HG02970 (cell line): ENCODE results near the gene FNDC3B.
"Not testable (repeated sequence)": the region's sequence is repeated elsewhere in the genome, so short reads cannot be mapped to it uniquely, and the experiment has no call there.

Experiments used
- ATAC-seq: cut with Tn5 transposase; IDR thresholded peaks from one replicate; pipeline ENCODE4 v1.9.1; 2021; ENCODE audit warnings: mild to moderate bottlenecking, moderate library complexity, moderate number of reproducible peaks; ENCODE audit not compliant: unreplicated experiment, low FRiP score

The FNDC3B gene

DNA sequence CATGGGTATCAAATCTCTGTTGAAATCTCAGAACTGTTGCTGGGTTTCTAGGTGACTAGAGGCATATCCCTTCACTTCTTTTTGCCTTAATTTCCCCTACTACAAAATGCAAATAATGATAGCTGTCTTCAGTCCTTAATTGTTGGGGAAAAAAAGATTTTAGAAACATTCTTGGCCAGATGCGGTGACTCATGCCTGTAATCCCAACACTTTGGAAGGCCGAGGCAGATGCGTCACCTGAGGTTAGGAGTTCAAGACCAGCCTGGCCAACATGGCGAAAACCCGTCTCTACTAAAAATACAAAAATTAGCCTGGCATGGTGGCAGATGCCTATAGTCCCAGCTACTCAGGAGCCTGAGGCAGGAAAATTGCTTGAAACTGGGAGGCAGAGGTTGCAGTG lies 329.2 kb downstream of the FNDC3B start:
- ATAC-seq: not testable (repeated sequence)

DNA sequence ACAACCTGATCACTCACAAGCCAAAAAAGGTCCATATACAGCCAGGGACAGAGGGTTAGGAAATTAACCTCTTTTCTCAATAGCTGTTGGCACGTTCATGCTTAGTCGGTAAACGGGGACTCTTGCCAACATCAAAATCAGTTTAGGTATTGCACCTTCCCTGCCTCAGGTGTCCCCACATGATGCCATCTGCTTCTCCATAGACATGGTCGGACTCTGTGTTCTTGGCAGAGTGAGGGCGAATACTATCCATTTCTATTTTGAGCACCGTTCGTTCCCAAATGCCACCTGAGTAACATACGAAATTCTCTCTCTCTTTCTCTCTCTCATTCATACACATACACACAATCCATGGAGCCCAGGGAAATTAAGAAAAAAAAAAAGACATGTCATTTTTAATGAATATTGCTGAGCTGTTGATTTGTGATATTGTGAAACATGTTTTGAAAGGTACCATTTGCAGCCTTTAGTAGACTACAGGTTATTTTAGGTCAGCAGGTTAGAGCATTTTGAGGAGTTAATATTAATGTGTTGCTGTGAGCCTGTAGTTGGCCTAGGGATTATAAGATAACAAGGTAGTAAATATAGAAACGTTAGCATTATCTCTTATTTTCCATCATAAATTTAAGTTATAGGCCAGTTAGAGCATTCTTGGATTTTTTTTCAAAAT lies 330.3 kb downstream of the FNDC3B start:
- ATAC-seq: no peak

DNA sequence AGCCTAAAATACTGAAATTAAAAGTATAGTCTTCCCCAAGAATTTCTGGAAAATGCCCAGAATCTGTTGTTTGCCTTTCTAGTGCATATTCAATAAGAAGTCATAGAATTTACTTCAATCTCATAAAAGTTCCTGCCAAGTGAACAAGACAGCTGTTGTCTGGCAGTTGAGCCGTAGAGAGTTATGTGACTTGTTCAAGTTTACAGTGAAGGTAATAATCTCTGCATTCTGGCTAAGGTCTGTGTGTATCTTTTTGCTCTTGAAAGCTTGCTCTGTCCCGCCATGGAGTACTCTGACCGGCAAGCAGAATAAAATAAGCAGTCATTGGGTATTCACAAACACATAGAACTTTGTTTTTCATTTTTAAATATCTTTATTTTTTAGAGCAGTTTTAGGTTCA lies 331.0 kb downstream of the FNDC3B start:
- ATAC-seq: no peak

DNA sequence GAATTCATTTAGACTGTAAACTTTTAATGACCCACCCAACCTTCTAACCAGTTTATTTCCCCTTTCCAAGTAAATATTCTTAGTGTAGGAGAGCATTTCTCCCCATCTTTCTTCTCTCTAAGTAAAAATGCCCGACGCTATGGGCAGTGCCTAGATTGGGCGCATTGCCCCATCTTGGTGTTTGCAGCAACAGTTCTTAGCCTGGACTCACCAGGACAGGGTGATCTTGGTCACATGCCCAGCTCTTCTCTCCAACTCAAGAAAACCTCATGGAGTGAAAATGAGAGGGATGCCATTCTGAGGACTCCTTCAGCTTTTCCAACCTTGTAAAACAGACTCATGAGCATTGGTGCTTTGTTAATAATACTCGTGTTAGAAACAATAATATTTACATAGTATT lies 332.2 kb downstream of the FNDC3B start:
- no peak for ATAC-seq

DNA sequence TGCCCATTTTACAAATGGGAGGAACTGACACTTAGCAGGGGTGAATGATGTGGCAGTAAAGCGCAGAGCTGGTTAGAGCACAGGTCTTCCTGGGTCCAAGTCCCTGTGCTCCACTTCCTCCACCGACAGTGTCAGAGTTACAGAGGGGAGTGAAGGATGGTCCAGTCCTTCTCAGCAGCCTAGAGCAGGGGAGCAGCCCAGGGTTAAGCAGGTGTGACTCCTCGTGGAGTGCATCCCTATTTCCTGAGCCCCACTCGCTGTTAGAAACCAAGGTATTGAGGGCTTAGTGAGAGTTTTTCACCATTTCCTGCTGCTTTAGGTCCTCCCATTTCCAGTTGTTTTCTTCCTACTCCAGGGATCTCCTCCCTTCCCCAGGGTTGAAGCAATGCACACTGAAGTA lies 333.5 kb downstream of the FNDC3B start:
- ATAC-seq: no peak

DNA sequence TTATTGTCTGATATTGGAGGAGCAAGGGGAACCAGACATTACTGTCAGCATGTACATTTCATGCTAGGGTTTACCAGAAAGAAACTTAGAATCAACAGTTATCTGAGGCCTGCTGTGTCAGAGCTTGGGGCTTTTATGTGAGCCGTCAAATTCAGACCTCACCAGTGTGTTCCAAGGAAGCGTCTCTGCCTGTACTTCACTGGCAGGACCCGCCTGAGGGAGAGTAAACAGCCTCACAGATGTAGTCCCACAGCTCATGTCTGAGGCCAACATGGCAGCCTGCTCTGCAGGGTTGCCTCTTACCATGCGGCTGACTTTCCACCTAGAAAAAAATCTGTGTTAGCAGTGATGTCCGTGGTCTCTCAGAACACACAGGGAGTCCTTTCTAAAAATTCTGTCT lies 334.5 kb downstream of the FNDC3B start:
- ATAC-seq: no peak

DNA sequence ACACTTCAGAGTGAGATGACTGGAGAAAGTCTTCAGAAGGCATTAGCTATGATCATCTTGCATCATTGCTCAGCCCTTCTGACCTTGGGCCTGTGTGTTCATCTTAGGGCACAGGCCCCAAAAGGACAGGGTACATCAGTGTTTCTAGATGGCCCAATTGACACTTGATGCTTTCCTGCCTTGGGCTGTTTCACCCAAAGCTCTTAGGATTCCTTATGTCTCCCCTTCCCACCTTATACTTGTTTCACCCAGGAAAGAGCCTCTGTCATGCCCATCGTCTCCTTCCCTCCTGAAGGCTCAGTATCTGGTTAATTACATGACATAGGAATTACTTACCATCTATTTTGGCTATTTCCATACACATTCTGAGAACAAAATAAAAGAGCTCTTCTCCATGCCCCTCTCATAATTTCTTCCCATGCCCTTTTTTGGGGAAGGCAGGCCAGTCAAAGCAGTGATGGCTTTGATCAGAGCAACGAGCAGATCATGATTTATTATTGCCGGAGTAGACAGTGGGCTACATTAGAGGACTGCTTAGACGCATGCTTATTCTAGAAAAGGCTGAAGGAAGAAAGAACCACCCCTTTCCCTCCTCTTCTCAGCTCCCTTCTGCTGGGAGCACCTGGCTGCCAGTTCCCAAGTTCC lies 335.9 kb downstream of the FNDC3B start:
- ATAC-seq: no peak

DNA sequence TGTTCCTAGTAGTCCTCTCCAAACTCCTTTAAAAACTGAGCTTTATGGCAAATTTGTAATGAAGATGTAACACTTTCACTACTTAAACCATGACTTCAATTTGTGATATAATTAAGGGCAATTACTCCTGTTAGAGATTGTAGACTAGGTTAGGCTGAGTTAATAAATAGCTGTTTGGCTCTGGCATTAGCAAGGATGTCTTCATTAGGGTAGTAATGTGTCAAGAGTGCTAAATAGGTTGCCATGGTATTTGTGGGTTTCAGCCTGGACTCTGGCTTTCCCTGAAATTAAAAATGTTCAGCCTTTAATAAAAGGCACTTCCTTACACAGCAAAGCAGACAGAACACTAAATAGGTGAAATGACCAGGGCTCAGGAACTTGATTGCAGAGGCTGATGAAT lies 337.0 kb downstream of the FNDC3B start:
- no peak for ATAC-seq

DNA sequence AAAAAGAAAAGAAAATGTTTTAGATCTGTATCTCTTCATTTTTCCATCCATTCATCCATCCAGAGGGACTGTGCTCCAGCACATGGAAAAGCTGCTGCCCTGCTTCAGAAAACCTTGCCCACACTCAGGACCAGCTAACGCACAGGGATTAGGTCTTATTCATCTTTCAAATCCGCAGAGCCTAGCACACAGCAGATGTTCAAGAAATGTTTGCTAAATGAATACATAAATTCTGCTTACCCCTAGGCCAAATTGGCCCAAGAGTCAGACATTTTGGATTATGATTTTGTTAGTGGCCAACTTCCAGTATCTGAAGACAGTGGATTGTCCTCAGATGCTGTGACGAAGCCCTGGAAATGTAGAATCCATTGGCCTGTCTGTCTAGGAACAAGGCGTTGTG lies 337.5 kb downstream of the FNDC3B start:
- ATAC-seq: no peak

DNA sequence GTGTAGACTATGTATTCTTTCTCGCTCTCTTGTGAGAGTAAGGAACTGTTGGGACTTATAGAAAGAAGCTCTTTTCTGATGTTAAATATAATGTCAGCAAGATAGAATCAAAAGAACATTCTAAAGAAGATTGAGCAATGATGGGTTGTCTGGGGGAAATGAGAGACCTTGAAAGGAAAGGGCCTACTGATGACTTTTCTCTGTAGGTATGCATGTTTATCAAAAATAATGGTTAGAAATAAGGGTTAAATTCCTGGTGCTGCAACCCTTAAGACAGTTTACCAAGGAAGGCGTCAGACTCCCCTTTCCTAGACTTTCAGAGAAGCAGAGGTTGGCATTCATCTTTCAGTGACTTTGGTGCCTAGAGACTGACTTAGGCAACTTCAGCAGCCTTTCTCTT lies 339.1 kb downstream of the FNDC3B start:
- ATAC-seq: no peak

DNA sequence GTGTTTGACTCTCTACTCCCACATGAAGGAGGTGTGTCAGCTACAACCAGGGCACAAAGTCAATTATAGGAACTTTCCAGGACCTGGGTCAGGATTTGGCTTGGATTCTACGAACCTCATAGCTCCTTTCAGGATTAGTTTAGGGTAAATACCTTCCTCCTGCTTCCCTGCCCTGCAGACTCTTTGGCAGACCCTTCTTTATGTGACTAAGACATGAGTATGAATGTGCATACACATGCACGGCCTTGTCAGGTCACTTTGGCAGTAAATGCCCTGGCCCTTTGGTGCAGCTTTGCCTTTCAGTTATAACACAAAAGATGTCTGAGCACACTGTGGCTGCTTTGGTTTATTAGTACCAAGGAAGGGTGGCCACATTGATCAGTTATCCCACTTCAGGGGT lies 340.0 kb downstream of the FNDC3B start:
- no peak for ATAC-seq

DNA sequence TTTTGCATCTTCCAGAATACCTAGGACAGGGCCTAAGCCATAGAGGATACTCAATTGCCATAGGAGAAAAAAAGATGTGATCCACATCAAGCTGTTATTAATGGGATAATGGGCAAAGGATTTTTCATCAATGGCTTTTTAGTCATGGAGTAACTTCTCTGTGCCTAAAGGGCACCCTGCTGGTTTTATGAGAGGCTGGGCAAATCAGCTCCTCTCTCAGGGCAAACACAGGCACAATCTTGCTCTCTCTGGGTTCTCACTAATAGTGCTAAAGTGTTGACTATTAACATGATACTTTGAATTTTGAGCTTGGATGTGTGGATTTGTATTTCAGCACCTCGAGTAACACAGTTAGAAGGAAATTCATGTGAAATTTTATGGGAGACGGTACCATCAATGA lies 341.3 kb downstream of the FNDC3B start:
- ATAC-seq: no peak

DNA sequence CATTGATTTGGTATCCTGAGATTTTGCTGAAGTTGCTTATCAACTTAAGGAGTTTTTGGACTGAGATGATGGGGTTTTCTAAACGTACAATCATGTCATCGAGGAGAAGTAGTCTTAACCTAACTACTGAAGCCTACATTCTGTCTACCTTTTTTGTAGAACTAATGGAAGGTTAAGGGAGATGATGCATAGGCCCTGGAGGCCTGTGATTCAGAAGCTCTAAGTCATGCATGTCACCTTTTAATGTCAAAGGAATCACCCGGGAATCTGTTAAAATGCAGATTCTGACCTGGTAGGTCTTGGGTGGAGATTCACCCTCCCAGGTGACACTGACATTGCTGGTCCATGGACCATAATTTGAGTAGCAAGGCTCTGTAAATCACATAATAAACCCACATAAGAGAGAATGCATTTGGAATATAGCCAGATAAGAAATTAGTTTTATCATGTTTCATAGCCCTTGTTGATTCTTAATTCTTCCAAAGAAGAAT lies 344.0 kb downstream of the FNDC3B start:
- ATAC-seq: no peak

DNA sequence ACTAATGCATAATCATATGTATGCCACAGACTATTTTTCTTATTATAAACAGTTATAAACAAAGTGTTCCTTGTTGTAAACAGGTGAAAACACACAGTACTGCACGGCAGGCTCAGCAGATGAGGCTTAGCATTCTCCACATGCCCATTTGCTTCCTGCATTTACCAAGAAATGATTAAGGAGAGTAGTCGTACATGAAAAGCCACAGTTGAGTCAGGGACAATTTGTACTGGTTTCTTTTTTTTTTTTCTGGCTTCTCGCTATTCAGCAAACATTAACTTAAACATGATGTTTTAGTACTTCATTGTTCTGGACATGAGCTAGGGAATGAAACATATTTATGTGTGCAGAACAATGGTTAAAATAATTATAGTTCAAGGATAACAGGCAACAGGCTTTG lies 345.5 kb downstream of the FNDC3B start:
- ATAC-seq: no peak

DNA sequence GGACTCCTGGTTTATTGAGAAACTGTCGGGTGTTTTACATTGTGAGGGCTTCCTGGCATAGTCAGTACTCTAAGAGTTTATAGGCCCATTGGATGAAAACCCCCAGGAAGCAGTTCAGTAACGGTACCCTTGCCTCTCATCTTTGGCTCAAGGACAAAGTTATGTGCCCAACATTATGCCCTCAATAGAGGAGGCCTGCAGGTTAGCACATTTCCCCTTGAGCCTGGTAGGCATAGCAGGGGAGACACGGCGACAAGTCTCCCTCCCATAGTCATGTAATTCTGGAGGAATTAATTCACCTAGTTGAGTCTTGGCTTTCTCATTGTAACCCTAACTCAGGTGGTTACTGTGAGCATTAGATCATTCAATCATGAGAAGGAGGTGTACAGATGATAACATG lies 348.4 kb downstream of the FNDC3B start:
- ATAC-seq: no peak

DNA sequence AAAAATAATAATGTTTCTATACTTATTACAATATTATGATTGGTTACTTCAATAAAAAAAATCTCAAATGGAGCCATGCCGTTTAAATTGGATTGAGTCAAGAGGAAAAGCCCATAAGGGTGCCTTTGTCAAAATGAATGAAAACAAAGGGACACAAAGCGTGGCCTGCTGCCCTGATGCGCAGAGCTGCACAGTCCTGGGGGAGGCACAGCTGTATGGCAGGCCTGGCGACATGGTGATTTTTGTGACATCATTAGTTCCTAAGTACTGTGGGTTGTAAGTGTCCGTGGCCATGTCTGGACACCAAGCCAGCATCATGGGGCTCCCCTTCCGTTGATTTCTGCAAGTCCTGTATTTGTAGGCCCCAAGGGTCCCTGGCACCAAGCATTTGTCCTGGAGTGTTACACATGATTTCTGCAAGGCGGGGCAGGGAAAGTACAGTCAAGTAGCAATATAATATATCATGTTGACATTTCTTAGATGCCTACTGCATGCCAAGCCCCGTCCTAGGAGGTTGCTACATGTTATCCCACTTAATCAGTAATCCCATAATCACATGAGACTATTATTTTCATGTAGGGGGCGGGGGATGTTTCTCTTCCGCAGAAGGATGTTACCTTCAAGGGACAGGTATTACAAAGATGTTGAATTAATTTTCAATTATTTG lies 349.2 kb downstream of the FNDC3B start:
- ATAC-seq: no peak

DNA sequence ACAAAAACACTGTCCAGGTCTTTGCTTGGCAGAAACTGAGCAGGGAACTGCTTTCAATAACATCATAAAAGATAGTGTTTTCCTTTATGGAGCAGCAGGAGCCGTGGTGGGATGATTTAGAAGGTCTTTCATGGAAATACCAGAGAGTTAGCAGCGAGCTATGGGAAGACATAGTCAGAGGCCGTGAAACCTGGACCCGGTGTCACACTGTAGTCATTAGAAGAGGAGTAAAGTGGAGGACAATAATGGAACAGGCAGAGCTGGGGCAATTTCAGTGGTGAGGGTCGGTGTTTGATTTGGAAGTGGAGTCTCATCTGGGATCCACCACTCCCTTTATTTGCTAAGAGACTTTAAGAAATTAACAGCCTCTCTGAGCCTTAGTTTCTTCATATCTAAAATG lies 351.4 kb downstream of the FNDC3B start:
- no peak for ATAC-seq

DNA sequence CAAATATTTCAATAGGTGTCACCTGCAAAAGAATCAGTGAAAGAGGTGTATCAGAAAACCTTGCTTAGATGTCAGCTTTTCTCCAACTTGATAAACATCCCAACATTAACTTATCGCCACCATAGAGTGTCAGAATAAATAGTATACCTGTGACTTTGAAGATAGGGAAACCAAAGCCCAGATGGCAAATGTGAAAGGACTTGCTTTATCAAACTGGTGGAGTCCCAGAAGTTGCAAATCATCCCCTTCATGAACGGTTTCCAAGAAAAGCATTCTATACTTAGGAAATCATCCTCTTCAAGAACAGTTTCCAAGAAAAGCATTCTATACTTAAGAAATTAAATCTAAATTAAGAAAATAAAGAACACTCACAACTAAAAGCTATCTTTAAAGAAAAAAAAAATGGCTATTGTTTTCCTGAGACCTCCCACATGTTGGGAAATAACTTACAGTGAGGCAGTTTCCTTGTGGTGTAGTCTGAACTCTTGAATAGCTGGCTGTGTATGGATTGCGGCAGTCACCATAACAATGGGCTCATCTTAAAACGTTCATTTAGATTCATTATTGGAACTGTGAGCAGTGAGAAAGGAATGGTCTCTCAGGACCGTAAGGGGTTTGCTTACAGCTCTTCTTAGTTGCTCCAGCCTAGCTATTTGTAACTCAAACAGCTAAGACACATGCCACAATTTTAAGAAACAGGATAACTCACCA lies 352.4 kb downstream of the FNDC3B start:
- no peak for ATAC-seq

DNA sequence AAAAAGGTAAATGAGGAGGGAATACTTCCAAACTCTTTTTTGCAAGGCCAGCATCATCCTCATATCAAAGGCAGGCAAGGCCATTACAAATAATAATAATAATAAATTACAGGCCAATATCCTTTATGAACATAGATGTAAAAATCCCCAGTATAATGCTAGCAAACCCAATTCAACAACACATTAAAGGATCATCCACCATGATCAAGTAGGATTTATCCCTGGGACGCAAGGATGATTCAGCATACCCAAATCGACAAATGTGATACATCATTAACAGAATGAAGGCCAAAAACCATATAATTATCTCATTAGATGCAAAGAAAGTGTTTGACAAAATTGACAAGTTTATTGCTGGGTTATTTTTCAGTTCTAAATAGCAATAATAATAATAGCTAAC lies 355.3 kb downstream of the FNDC3B start:
- no peak for ATAC-seq

DNA sequence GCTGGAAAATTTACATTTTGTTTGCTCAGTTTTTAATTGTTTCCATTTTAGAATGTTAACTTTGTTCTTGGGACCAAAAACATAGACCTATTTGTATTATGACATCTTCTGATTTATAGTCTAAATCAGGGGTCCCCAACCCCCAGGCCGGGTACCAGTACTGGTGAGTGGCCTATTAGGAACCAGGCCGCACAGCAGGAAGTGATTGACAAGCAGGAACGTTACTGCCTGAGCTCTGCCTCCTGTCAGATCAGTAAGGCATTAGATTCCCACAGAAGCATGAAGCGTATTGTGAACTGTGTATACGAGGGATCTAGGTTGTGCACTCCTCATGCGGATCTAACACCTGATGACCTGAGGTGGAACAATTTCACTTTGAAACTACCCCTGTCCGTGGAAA lies 357.0 kb downstream of the FNDC3B start:
- no peak for ATAC-seq

DNA sequence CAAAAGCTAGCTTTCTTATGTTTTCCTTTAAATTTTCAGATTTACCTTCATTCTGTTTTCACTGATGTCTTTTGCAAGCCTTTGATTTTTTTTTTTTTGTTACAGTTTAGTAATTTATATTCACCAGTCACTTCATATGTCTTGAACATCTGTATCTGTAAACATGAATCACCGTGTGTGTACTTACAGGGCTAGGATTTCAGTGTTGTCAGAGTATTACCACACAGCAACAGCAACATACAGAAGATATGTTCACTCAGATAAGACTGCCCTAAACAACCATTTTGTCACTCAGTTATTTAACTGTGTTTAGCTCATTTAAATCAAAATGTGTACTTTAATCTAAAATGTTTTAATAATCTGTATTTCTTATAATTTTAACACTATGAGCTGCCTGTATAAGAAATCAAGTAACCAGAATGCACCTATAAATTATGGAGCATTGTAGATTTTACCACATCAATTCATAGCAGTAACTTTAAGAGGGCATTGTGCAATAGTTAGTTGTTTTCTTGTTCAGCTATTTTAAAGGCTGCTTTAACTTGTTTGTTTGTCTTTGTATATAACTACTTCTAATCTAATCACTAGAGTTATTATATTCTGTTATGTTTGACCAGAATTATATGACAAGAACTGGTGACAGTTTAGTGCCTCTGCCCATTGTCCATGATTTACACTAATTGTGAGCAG lies 358.5 kb downstream of the FNDC3B start:
- ATAC-seq: no peak
